ENCODE measurements around the gene IGSF9. TPM values are rescaled to one million over a fixed set of nuclear protein-coding genes. Genes with fewer than 3 reads are reported as not detected.

IGSF9 gene
- total and polyA plus RNA-seq, 8 donors: 0.83 to 5.4 (median 2.0) TPM

DNA sequence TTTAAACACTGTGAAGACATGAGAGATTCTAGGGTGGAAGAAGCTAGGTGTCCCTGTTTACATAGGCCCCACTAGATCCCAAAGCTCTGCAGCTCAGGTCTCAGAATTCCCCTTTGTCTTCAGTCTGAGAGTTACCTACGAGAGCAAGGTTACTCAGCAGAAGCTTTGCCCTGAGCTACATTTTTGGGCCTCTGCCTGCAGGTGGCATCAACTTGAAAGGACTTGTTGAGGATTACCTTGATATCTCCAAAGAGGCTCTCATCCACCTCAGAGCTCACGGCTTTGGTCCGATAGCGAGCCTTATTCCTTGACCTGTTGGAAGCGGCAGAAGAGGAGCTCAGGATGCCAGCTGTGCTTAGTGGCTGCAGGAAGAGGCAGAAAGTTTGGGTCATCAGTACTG, 52.5 kb downstream of the IGSF9 start:
- TF ChIP-seq, protein P1, sequence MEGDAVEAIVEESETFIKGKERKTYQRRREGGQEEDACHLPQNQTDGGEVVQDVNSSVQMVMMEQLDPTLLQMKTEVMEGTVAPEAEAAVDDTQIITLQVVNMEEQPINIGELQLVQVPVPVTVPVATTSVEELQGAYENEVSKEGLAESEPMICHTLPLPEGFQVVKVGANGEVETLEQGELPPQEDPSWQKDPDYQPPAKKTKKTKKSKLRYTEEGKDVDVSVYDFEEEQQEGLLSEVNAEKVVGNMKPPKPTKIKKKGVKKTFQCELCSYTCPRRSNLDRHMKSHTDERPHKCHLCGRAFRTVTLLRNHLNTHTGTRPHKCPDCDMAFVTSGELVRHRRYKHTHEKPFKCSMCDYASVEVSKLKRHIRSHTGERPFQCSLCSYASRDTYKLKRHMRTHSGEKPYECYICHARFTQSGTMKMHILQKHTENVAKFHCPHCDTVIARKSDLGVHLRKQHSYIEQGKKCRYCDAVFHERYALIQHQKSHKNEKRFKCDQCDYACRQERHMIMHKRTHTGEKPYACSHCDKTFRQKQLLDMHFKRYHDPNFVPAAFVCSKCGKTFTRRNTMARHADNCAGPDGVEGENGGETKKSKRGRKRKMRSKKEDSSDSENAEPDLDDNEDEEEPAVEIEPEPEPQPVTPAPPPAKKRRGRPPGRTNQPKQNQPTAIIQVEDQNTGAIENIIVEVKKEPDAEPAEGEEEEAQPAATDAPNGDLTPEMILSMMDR (IDR thresholded peaks at IDR 0.05): no peak
- H3K36me3 ChIP-seq: no peaks in the 10 kb centered on the region
- no peak overlapping the region for H3K27ac ChIP-seq
- H3K9me3 ChIP-seq: no peaks in the 10 kb centered on the region
- intact Hi-C loops (cut with DNase I): no loop called here
- no peaks in the 10 kb centered on the region for H3K27me3 ChIP-seq
- no peak overlapping the region for H3K4me3 ChIP-seq
- no peak for FAIRE-seq
- no peaks in the 10 kb centered on the region for H3K4me1 ChIP-seq
- no peak for DNase-seq
- no peak for ATAC-seq
- 77 to 83% methylated on average over 5 of the region's 5 CpGs for WGBS, 2 donors

DNA sequence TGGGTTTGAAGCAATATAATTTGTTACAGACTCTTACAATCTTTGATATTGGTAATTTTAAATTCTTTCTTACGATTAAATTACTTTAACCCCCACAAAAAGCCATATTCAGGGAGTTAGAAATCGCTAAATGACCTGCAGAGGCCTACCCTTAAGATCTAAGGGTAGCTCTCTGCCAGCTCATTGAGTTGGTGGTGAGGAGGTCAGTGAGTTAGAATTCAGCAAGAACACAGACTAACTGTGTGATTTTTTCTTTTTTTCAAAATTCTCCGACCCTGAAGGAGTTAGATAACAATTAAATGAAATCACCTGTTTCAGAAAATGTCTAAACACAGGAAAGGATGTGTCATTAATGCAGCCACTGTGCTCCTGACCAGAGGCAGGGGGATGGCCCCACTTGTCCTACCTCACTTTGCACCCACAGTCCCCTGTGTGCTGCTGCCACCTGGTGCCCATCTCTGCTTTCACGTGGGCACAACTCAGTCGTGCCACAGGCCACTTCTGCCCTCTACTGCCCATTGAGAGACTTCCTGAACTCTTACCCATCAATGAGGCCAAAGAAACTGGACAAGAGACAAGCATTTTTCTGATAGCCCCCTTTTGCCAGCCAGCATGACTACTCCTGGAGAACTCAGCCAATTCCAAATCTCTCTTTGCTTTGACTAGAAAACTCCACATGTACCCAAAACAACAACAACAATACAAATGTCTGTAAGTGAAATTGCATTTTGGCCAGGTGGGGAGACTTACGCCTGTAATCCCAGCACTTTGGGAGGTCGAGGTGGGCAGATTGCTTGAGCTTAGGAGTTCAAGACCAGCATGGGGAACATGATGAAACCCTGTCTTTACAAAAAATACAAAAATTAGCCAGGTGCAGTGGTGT, 53.9 kb downstream of the IGSF9 start:
- TF ChIP-seq, protein P1 (IDR thresholded peaks at IDR 0.05): peak; percentile 66 to 99 (median 87)
- Histone ChIP-seq H3K4me3 (no peak overlapping the region), H3K27ac (no peak overlapping the region), H3K9me3 (no peaks in the 10 kb centered on the region), H3K27me3 (no peaks in the 10 kb centered on the region), H3K4me1 (no peaks in the 10 kb centered on the region), H3K36me3 (no peaks in the 10 kb centered on the region)
- peak; percentile 98 to 100 (median 98) for ATAC-seq
- FAIRE-seq: no peak
- DNase-seq: peak; percentile 77 to 92 (median 84)
- intact Hi-C loops (cut with DNase I): no loop called here
- WGBS, 2 donors: 34 to 35% methylated on average over 7 of the region's 7 CpGs

DNA sequence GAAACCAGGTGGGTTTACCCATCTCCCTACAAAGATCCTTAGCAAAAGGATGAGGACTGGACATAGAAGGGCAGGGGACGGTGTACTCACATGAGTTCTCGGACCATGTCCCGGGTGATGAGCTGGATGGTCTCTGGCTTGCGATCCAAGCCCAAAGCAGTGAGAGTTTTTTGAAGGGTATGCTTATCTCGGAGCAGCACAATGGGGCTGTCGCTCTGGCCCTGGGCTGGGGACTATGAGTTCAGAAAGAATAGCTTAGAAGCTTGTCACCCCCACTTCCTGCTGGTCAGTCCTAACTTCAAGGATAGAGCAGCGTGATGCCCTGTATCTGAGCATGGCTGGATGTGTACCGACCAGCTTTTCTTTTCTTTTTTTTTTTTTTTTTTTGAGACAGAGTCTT, 55.0 kb downstream of the IGSF9 start:
- Histone ChIP-seq H3K4me3 (no peak overlapping the region), H3K27me3 (no peaks in the 10 kb centered on the region), H3K4me1 (no peaks in the 10 kb centered on the region), H3K36me3 (no peaks in the 10 kb centered on the region), H3K27ac (no peak overlapping the region), H3K9me3 (no peaks in the 10 kb centered on the region)
- intact Hi-C loops (cut with DNase I): no loop called here
- TF ChIP-seq, protein P1 (IDR thresholded peaks at IDR 0.05): no peak
- 70 to 72% methylated on average over 8 of the region's 8 CpGs for WGBS, 2 donors
- no peak for DNase-seq
- no peak for ATAC-seq
- FAIRE-seq: no peak

DNA sequence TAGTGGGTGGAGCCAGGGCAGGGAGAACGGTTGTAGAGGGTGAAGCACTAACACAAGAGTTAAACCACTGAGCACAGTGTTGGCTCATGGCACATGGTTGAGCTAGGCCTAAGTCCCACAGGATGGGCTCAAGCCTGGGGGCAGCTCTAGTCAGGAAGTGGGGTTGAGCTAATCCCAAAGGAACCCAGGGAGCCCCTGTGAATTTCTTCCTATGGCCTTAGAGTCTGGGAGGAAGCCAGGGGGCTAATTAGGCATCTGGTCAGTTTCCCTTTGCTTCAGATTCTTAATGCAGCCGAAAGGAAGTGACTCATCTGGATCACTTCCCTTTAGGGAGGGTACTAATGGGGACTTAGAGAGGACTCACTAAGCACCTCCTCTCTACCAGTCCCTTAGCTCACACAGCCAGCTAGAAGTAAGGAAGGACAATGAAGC, 55.6 kb downstream of the IGSF9 start:
- intact Hi-C loops (cut with DNase I): loop anchor here in 2 of 3 donors (2.0 to 5.0 kb wide), 2 partner anchors 88 to 89 kb away; partner anchors contain the start of gene FCRL6 (in 1 of the 2)
- H3K27me3 ChIP-seq: no peaks in the 10 kb centered on the region
- H3K9me3 ChIP-seq: no peaks in the 10 kb centered on the region
- peak overlapping the region in 1 of 4 donors; percentile 20 for H3K27ac ChIP-seq
- no peaks in the 10 kb centered on the region for H3K4me1 ChIP-seq
- no peaks in the 10 kb centered on the region for H3K36me3 ChIP-seq
- H3K4me3 ChIP-seq: no peak overlapping the region
- TF ChIP-seq, protein P1 (IDR thresholded peaks at IDR 0.05): no peak
- DNase-seq: no peak
- no peak for FAIRE-seq
- WGBS, 2 donors: 46 to 65% methylated on average over 2 of the region's 2 CpGs
- ATAC-seq: peak in 3 of 4 donors; percentile 39 to 73 (median 70)

DNA sequence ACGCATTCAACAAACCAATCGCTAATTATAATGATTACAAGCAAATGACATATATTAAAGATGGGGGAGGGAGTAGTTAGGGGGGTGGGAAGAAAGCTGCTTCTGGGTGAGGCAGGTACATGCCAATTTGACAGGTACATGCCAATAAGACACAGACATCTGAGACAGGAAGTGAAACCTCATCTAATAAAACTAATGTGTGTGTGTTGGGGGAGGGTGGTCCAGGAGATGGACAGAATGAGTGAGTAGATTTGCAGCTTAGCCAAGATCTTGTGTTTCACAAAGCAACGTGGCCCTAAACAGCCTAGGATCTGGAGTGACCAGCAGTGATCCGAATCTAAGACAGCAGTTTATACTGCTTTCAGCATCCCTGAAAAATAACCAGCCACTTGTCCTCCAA, 56.2 kb downstream of the IGSF9 start:
- Histone ChIP-seq H3K9me3 (no peaks in the 10 kb centered on the region), H3K36me3 (no peaks in the 10 kb centered on the region), H3K4me1 (no peaks in the 10 kb centered on the region), H3K4me3 (no peak overlapping the region), H3K27ac (no peak overlapping the region), H3K27me3 (no peaks in the 10 kb centered on the region)
- TF ChIP-seq, protein P1 (IDR thresholded peaks at IDR 0.05): no peak
- no peak for FAIRE-seq
- intact Hi-C loops (cut with DNase I): loop anchor here in 2 of 3 donors (2.0 to 5.0 kb wide), 2 partner anchors 87 to 88 kb away; partner anchors contain the start of gene FCRL6 (in 1 of the 2)
- DNase-seq: no peak
- ATAC-seq: no peak
- WGBS, 2 donors: 79 to 81% methylated on average over 4 of the region's 4 CpGs
